SHP77 (cell line): ENCODE results near the gene CENPU.
"Not testable (repeated sequence)": the region's sequence is repeated elsewhere in the genome, so short reads cannot be mapped to it uniquely, and the experiment has no call there.

Experiments used
- DNase-seq, 2 experiments: peaks; one replicate each; lab custom pipeline; 2025; lab: John Stamatoyannopoulos, UW

The CENPU gene

GRCh38 chr4:184752496-184753275 lies 18.8 kb upstream of the CENPU start:
- DNase-seq: no peak

GRCh38 chr4:184751585-184751956 lies 17.7 kb upstream of the CENPU start:
- no peak for DNase-seq

- DNase-seq: no peak
Observed at GRCh38 chr4:184750926-184751584, 17.2 kb upstream of the CENPU start.

- no peak for DNase-seq
Observed at GRCh38 chr4:184748251-184748652, 14.4 kb upstream of the CENPU start.

GRCh38 chr4:184747034-184747830 lies 13.3 kb upstream of the CENPU start:
- DNase-seq: no peak

- DNase-seq: peak; percentile 14 to 32
Observed at GRCh38 chr4:184745831-184746795, 12.2 kb upstream of the CENPU start.

- DNase-seq: no peak
Observed at GRCh38 chr4:184744236-184744635, 10.3 kb upstream of the CENPU start.

- no peak for DNase-seq
Observed at GRCh38 chr4:184743650-184744049, 9.8 kb upstream of the CENPU start.

- not testable (repeated sequence) for DNase-seq
Observed at GRCh38 chr4:184741651-184742050, 7.8 kb upstream of the CENPU start.

GRCh38 chr4:184740980-184741391 lies 7.1 kb upstream of the CENPU start:
- DNase-seq: no peak

- not testable (repeated sequence) for DNase-seq
Observed at GRCh38 chr4:184739575-184739974, 5.7 kb upstream of the CENPU start.

- no peak for DNase-seq
Observed at GRCh38 chr4:184734758-184735157, 862 bp upstream of the CENPU start.

- DNase-seq: no peak
Observed at GRCh38 chr4:184732126-184732525, 1.8 kb downstream of the CENPU start.

- DNase-seq: no peak
Observed at GRCh38 chr4:184731056-184731455, 2.8 kb downstream of the CENPU start.

GRCh38 chr4:184729946-184730345 lies 4.0 kb downstream of the CENPU start:
- no peak for DNase-seq

GRCh38 chr4:184728858-184729257 lies 5.0 kb downstream of the CENPU start:
- no peak for DNase-seq

GRCh38 chr4:184727430-184727829 lies 6.5 kb downstream of the CENPU start:
- DNase-seq: no peak

- DNase-seq: no peak
Observed at GRCh38 chr4:184722798-184723197, 11.1 kb downstream of the CENPU start.

GRCh38 chr4:184721254-184721653 lies 12.6 kb downstream of the CENPU start:
- DNase-seq: no peak

- no peak for DNase-seq
Observed at GRCh38 chr4:184719407-184719806, 14.5 kb downstream of the CENPU start.

- DNase-seq: no peak
Observed at GRCh38 chr4:184715526-184715925, 18.4 kb downstream of the CENPU start.

- DNase-seq: no peak
Observed at GRCh38 chr4:184713887-184714286, 20.0 kb downstream of the CENPU start.
